PC-3 (cell line): Measurements from ENCODE around the gene GHRL. TPM values are rescaled to one million over a fixed set of nuclear protein-coding genes. Genes with fewer than 3 reads are reported as not detected.

Experiments used
- ATAC-seq: fragments of 200-7000 bp; cut with Tn5 transposase; 2 replicates; pipeline ENCODE4 v1.9.1; 2020; ENCODE audit warnings: mild to moderate bottlenecking, moderate library complexity
- BruUV-seq: library from RNA; stranded (reverse); fragments of 400-500 nt; replicated peaks from 2 replicates; lab custom pipeline; 2021; lab: Mats Ljungman, UMichigan
- CTCF ChIA-PET: fragments of 300-600 bp; sonication (Branson Sonifier 250); formaldehyde crosslinking; loops from one replicate; lab custom pipeline; 2022; ENCODE audit warnings: antibody characterized with exemption; lab: Charles Lee
- POLR2A ChIA-PET: fragments of 300-600 bp; sonication (Branson Sonifier 250); formaldehyde crosslinking; loops from one replicate; lab custom pipeline; 2022; ENCODE audit warnings: antibody characterized with exemption; ENCODE audit not compliant: unreplicated experiment; lab: Charles Lee
- DNase-seq: peaks from one replicate; pipeline ENCODE4 v3.0.0-alpha.2; 2015
- H2AFZ ChIP-seq: fragments of 300-600 bp; sonication (generic); 2 replicates; pipeline ENCODE4 v1.6.0; 2016; ENCODE audit warnings: antibody characterized with exemption, low read length
- H3F3A ChIP-seq: fragments of 300-600 bp; sonication (generic); one replicate; pipeline ENCODE4 v1.6.0; 2017; ENCODE audit warnings: antibody characterized with exemption, low read length, control low read depth, mild to moderate bottlenecking; ENCODE audit not compliant: unreplicated experiment
- H3K27ac ChIP-seq: fragments of 300-600 bp; sonication (generic); 2 replicates; pipeline ENCODE4 v1.5.1; 2016; ENCODE audit warnings: mild to moderate bottlenecking, low read length
- H3K27me3 ChIP-seq: fragments of 300-600 bp; sonication (generic); 2 replicates; pipeline ENCODE4 v1.6.1; 2016; ENCODE audit warnings: low read length, mixed read lengths
- H3K36me3 ChIP-seq: fragments of 300-600 bp; sonication (generic); 2 replicates; pipeline ENCODE4 v1.6.1; 2016; ENCODE audit warnings: low read depth, mixed run types, low read length, mixed read lengths
- H3K4me1 ChIP-seq: fragments of 300-600 bp; sonication (generic); 2 replicates; pipeline ENCODE4 v1.5.1; 2016; ENCODE audit warnings: low read length; ENCODE audit not compliant: insufficient read depth
- H3K4me2 ChIP-seq: fragments of 300-600 bp; sonication (generic); 2 replicates; pipeline ENCODE4 v1.6.0; 2016; ENCODE audit warnings: low read length
- H3K4me3 ChIP-seq: fragments of 300-600 bp; sonication (generic); 2 replicates; pipeline ENCODE4 v1.5.1; 2016; ENCODE audit warnings: mild to moderate bottlenecking, low read length, mixed read lengths
- H3K79me2 ChIP-seq: fragments of 300-600 bp; sonication (generic); 2 replicates; pipeline ENCODE4 v1.6.1; 2017; ENCODE audit warnings: low read length, mixed read lengths
- H3K9ac ChIP-seq: fragments of 300-600 bp; sonication (generic); 2 replicates; pipeline ENCODE4 v1.6.0; 2016; ENCODE audit warnings: mild to moderate bottlenecking, low read length
- H3K9me2 ChIP-seq: fragments of 300-600 bp; sonication (generic); replicated peaks from 2 replicates; pipeline ENCODE4 v1.6.1; 2016; ENCODE audit warnings: mixed run types, low read length, mixed read lengths
- H3K9me3 ChIP-seq: fragments of 300-600 bp; sonication (generic); 2 replicates; pipeline ENCODE4 v1.6.1; 2016; ENCODE audit warnings: low read length, mixed read lengths
- H4K20me1 ChIP-seq: fragments of 300-600 bp; sonication (generic); 2 replicates; pipeline ENCODE4 v1.6.1; 2016; ENCODE audit warnings: low read length, mixed read lengths
- EZH2 ChIP-seq: fragments of 300-600 bp; sonication (generic); IDR thresholded peaks from one replicate; pipeline ENCODE4 v1.6.1; 2017; ENCODE audit warnings: antibody characterized with exemption, mild to moderate bottlenecking, low read length; ENCODE audit not compliant: unreplicated experiment
- EZH2phosphoT487 ChIP-seq: fragments of 300-600 bp; sonication (generic); IDR thresholded peaks from 2 replicates; pipeline ENCODE4 v1.6.1; 2018; ENCODE audit warnings: mild to moderate bottlenecking, antibody characterized with exemption, low read length, borderline replicate concordance
- intact Hi-C: fragments of 100-400 bp; cut with micrococcal nuclease; formaldehyde crosslinking; loops from 2 replicates; pipeline ENCODE4 v1.9.0; 2023
- total RNA-seq: library from RNA; depleted of rRNA; stranded (reverse); fragments of >200 nt; gene quantifications from 2 replicates; pipeline ENCODE4 v1.2.3, GENCODE V29; 2014
- TF ChIP-seq, protein P1 (sequence below): fragments of 300-600 bp; sonication (generic); conservative IDR thresholded peaks from 2 replicates; pipeline ENCODE4 v1.5.1; 2017; ENCODE audit warnings: antibody characterized with exemption, low read depth, mild to moderate bottlenecking, low read length

Gene GHRL
- total RNA-seq, 1 experiment from 2014 or later: not detected

DNA sequence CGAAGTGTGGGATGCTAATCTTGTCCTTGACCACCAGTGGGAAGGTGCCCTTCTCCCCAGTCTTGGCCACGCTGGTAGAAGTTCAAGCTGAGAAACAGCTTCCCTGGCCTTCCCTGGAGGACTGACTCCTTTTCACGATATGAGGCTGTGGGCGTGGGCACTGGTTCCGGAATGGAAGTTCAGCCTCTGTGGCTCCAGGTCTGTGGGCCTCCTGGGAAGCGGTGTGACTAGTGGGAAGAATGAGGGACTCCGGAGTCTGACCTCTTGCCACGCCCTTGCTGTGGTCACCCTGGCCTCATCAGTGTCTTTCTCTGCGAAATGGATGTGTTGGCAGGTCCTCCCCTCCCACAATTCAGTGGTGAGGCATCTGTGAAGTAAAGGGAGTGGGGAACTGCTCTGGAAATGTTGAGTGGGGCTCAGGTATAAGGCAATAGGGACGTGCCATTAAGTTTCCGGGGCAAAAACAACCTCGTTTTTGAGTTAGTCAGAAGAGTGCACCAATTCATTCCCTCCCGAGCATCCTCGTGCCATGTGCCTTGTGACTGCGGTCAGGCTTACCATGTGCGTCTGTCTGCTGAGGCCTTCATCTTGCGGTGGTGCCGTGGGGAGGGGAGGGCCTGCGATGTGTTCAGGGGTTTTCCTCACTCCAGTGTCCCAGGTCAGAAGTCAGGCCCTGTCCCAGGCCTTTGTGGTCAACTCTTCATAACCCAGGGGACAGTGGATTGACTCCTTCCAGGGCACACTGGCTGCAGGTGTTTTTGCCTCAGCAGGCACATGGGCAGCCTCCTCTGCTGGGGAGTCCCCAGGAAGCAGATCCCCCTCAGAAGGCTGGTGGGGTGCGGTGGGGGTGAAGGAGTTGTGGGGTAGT is 40.0 kb upstream of the GHRL start:
- Histone ChIP-seq H3K9me2 (no peaks in the 10 kb centered on the region), H4K20me1 (no peaks in the 10 kb centered on the region), H3K27me3 (peaks cover 40% of the 10 kb centered on the region), H3K27ac (no peak overlapping the region), H3F3A (no peaks in the 10 kb centered on the region), H3K79me2 (no peaks in the 10 kb centered on the region), H3K36me3 (no peaks in the 10 kb centered on the region), H3K9me3 (no peaks in the 10 kb centered on the region), H3K4me2 (no peak overlapping the region), H3K4me3 (no peak overlapping the region), H2AFZ (no peak overlapping the region), H3K4me1 (no peaks in the 10 kb centered on the region), H3K9ac (no peak overlapping the region)
- ATAC-seq: no peak
- intact Hi-C loops: no loop called here
- BruUV-seq: no TSS peak
- POLR2A ChIA-PET: no interaction called here
- CTCF ChIA-PET: no interaction called here
- no peak for DNase-seq
- TF ChIP-seq EZH2 (no peak), EZH2phosphoT487 (no peak)

DNA sequence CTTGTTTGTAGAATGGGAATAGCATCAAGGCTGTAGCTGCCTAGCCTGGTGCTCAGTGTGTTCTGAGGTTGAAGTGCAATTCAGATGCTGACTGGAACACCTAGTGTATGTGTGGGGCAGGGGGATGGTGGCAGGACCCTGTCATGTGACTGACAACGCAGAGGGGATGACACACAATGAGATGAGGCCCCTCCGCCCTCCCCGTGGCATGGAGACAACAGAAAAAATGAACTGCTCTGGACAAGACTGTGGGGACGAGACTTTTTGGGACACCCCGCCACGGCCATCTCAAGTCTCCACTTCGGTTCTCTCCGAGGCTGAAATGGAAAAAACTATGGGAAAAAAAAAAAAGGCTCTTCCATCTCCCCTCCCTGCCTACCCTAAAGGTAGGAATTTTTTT is 38.6 kb upstream of the GHRL start:
- H3K36me3 ChIP-seq: no peaks in the 10 kb centered on the region
- no peak overlapping the region for H3K4me3 ChIP-seq
- H3K9me2 ChIP-seq: no peaks in the 10 kb centered on the region
- ATAC-seq (no peak), DNase-seq (no peak)
- H3K27me3 ChIP-seq: peaks cover 54% of the 10 kb centered on the region
- H4K20me1 ChIP-seq: no peaks in the 10 kb centered on the region
- no peak overlapping the region for H2AFZ ChIP-seq
- no peak overlapping the region for H3K4me2 ChIP-seq
- ChIA-PET CTCF (no interaction called here), POLR2A (no interaction called here)
- no peak overlapping the region for H3K9ac ChIP-seq
- no peaks in the 10 kb centered on the region for H3K9me3 ChIP-seq
- H3K79me2 ChIP-seq: no peaks in the 10 kb centered on the region
- BruUV-seq: no TSS peak
- TF ChIP-seq EZH2 (no peak), EZH2phosphoT487 (no peak)
- TF ChIP-seq, protein P1, sequence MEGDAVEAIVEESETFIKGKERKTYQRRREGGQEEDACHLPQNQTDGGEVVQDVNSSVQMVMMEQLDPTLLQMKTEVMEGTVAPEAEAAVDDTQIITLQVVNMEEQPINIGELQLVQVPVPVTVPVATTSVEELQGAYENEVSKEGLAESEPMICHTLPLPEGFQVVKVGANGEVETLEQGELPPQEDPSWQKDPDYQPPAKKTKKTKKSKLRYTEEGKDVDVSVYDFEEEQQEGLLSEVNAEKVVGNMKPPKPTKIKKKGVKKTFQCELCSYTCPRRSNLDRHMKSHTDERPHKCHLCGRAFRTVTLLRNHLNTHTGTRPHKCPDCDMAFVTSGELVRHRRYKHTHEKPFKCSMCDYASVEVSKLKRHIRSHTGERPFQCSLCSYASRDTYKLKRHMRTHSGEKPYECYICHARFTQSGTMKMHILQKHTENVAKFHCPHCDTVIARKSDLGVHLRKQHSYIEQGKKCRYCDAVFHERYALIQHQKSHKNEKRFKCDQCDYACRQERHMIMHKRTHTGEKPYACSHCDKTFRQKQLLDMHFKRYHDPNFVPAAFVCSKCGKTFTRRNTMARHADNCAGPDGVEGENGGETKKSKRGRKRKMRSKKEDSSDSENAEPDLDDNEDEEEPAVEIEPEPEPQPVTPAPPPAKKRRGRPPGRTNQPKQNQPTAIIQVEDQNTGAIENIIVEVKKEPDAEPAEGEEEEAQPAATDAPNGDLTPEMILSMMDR: no peak
- H3K4me1 ChIP-seq: no peaks in the 10 kb centered on the region
- H3K27ac ChIP-seq: no peak overlapping the region
- intact Hi-C loops: no loop called here
- no peaks in the 10 kb centered on the region for H3F3A ChIP-seq

DNA sequence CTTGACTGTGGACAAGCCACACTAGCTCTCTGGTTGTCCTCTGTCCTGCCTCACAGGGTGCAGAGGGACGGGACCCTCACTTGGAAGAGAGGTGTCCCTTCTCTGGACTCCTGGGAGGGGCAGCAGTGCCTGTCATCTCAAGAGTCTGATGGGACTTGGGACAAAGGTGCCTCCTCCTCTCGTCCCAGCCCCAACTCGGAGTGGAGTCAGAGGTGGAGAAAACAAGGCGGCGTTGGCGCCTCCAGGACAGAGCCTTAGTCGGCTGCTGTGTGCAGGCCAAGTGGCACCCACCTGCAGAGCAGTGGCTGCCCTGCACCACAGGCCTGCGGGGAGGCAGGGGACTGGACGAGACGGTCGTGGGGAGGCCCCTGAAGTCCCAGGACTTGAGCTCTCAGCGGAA is 37.6 kb upstream of the GHRL start:
- no peak for DNase-seq
- BruUV-seq: no TSS peak
- intact Hi-C loops: no loop called here
- no peak for ATAC-seq
- Histone ChIP-seq H3F3A (no peaks in the 10 kb centered on the region), H3K4me1 (no peaks in the 10 kb centered on the region), H3K27me3 (peaks cover 64% of the 10 kb centered on the region), H3K27ac (no peak overlapping the region), H3K9ac (no peak overlapping the region), H3K79me2 (no peaks in the 10 kb centered on the region), H3K9me2 (no peaks in the 10 kb centered on the region), H3K4me3 (no peak overlapping the region), H2AFZ (no peak overlapping the region), H4K20me1 (no peaks in the 10 kb centered on the region), H3K4me2 (no peak overlapping the region), H3K36me3 (no peaks in the 10 kb centered on the region), H3K9me3 (no peaks in the 10 kb centered on the region)
- POLR2A ChIA-PET: no interaction called here
- CTCF ChIA-PET: no interaction called here
- no peak for TF ChIP-seq EZH2
- TF ChIP-seq EZH2phosphoT487: no peak
- TF ChIP-seq, protein P1: no peak
